ENCODE data around the gene BRCA2.

The BRCA2 gene

GRCh38 chr13:32315238-32316027 lies at the start of gene BRCA2, which contains the start of gene ZAR1L:
TSS of gene BRCA2 (plus strand) at chr13:32315508. CDS start at chr13:32316461, 953 bp downstream.
TSS of gene ZAR1L (minus strand) at chr13:32315363. CDS start at chr13:32311925, 3,438 bp downstream.
- peak; percentile 80 for DNase-seq

GRCh38 chr13:32265726-32266125 lies 49.6 kb upstream of the BRCA2 start:
- DNase-seq = no peak

- DNase-seq = no peak
These were observed 49.2 kb upstream of the BRCA2 start for GRCh38 chr13:32266130-32266529.

GRCh38 chr13:32267836-32268439 lies 47.4 kb upstream of the BRCA2 start:
- DNase-seq = peak; percentile 44

- DNase-seq = no peak
These were observed 43.2 kb upstream of the BRCA2 start for GRCh38 chr13:32272021-32272683.

GRCh38 chr13:32277839-32278238 lies 37.5 kb upstream of the BRCA2 start:
- no peak for DNase-seq

- DNase-seq = no peak
These were observed 36.9 kb upstream of the BRCA2 start for GRCh38 chr13:32278426-32278825.

- DNase-seq = no peak
These were observed 34.2 kb upstream of the BRCA2 start for GRCh38 chr13:32281096-32281495.

- DNase-seq = no peak
These were observed 33.1 kb upstream of the BRCA2 start for GRCh38 chr13:32282096-32282711.

GRCh38 chr13:32284927-32285632 lies 30.2 kb upstream of the BRCA2 start:
- no peak for DNase-seq

- no peak for DNase-seq
These were observed 29.7 kb upstream of the BRCA2 start for GRCh38 chr13:32285633-32285965.

GRCh38 chr13:32297206-32297605 lies 18.1 kb upstream of the BRCA2 start:
- DNase-seq = no peak

GRCh38 chr13:32298695-32299094 lies 16.6 kb upstream of the BRCA2 start:
- no peak for DNase-seq

GRCh38 chr13:32299893-32300292 lies 15.4 kb upstream of the BRCA2 start:
- DNase-seq = no peak

GRCh38 chr13:32300406-32300805 lies 14.9 kb upstream of the BRCA2 start:
- no peak for DNase-seq

GRCh38 chr13:32300920-32301319 lies 14.4 kb upstream of the BRCA2 start:
- DNase-seq = no peak

GRCh38 chr13:32302461-32302860 lies 12.8 kb upstream of the BRCA2 start:
- no peak for DNase-seq

GRCh38 chr13:32305646-32306045 lies 9.7 kb upstream of the BRCA2 start:
- no peak for DNase-seq

- no peak for DNase-seq
These were observed 5.8 kb upstream of the BRCA2 start for GRCh38 chr13:32309312-32310133.

GRCh38 chr13:32310134-32310706 lies 5.1 kb upstream of the BRCA2 start:
- peak; percentile 66 for DNase-seq

- no peak for DNase-seq
These were observed 4.0 kb upstream of the BRCA2 start for GRCh38 chr13:32311188-32311897.
